ENCODE results near the gene MRPL32. TPM values are rescaled to one million over a fixed set of nuclear protein-coding genes. Genes with fewer than 3 reads are reported as not detected.

Gene MRPL32
- total and polyA plus RNA-seq, 2 of the 13 experiments (the other 11 are each of a cell fraction or from before 2014, with no cell fraction given) = 39.0 to 81.2 TPM

- ChIA-PET CTCF (ENCODE audit: low intra/inter-chr PET ratio, low total read pairs) (no interaction called here), POLR2A (no interaction called here)
- TF ChIP-seq ZFP36L1 (CRISPR knock-in tag; IDR thresholded peaks at IDR 0.05) (no peak), SNAI1 (CRISPR knock-in tag; IDR thresholded peaks at IDR 0.05; ENCODE audit: borderline replicate concordance) (no peak), ZKSCAN8 (CRISPR knock-in tag; IDR thresholded peaks at IDR 0.05; ENCODE audit: borderline replicate concordance) (no peak), ZNF567 (CRISPR knock-in tag; IDR thresholded peaks at IDR 0.05; ENCODE audit: borderline replicate concordance) (no peak), CCDC6 (CRISPR knock-in tag; IDR thresholded peaks at IDR 0.05) (no peak), ZNF263 (CRISPR knock-in tag; IDR thresholded peaks at IDR 0.05) (no peak), ZNF232 (CRISPR knock-in tag; IDR thresholded peaks at IDR 0.05; ENCODE audit: borderline replicate concordance) (no peak), NR2F6 (IDR thresholded peaks at IDR 0.05) (no peak), NR2F6 (CRISPR knock-in tag; IDR thresholded peaks at IDR 0.05) (no peak), ATF1 (CRISPR knock-in tag; IDR thresholded peaks at IDR 0.05) (no peak), ZNF282 (IDR thresholded peaks at IDR 0.05; ENCODE audit: partially characterized antibody) (no peak), CC2D1A (CRISPR knock-in tag; IDR thresholded peaks at IDR 0.05) (no peak), TOPORS (CRISPR knock-in tag; IDR thresholded peaks at IDR 0.05) (no peak), ZFP62 (CRISPR knock-in tag; IDR thresholded peaks at IDR 0.05) (no peak), ERF (CRISPR knock-in tag; IDR thresholded peaks at IDR 0.05) (no peak)
- BruUV-seq (replicated peaks) = no TSS peak
- H2AFZ ChIP-seq (ENCODE audit: low read length) = no peak overlapping the region
- DNase-seq (ENCODE audit: low spot score) (no peak), FAIRE-seq (no peak), ATAC-seq (no peak)
- H3K9ac ChIP-seq (ENCODE audit: insufficient read depth, low read depth, low read length) = no peak overlapping the region
- no peak overlapping the region for H3K4me3 ChIP-seq (replicated peaks in 1 of 3; ENCODE audit: insufficient read depth in 1 of 3, low read depth in 2 of 3, low read length in 3 of 3)
- H3K27ac ChIP-seq (ENCODE audit: extremely low read length, insufficient read depth, low read length) = no peak overlapping the region
- H3K27me3 ChIP-seq (ENCODE audit: control insufficient read depth in 1 of 2, insufficient read depth in 2 of 2, low read length in 2 of 2) = 0 out of 5 replicates have a peak, but pooled peaks cover 0 to 1% of the 10 kb centered on the region in 2 experiments
- 23% methylated on average over 2 of the region's 2 CpGs for WGBS (ENCODE audit: low lambda C conversion rate)
- intact Hi-C loops (cut with micrococcal nuclease; ENCODE audit: unreplicated experiment) = no loop called here
- H4K20me1 ChIP-seq (ENCODE audit: insufficient read depth, low read length) = no peaks in the 10 kb centered on the region
- no peaks in the 10 kb centered on the region for H3K4me1 ChIP-seq (ENCODE audit: insufficient read depth, low read length)
- H3K4me2 ChIP-seq (ENCODE audit: low read depth, low read length) = no peak overlapping the region
- in situ Hi-C loops (cut with HindIII; ENCODE audit: extremely low pct_ligation_motif_present, low pct_unique_long_range_greater_than_20kb) = no loop called here
- H3K9me3 ChIP-seq (ENCODE audit: low read length) = no peaks in the 10 kb centered on the region
- H3K79me2 ChIP-seq (ENCODE audit: insufficient read depth, low read length) = no peaks in the 10 kb centered on the region
- H3K36me3 ChIP-seq (replicated peaks in 1 of 2; ENCODE audit: control insufficient read depth in 1 of 2, insufficient read depth in 2 of 2, low read length in 2 of 2) = no peaks in the 10 kb centered on the region
These were observed 32.1 kb downstream of the MRPL32 start for GRCh38 chr7:42964293-42964692.
